IMR-90 (cell line): ENCODE data around the gene CREB5. TPM values are rescaled to one million over a fixed set of nuclear protein-coding genes. Genes with fewer than 3 reads are reported as not detected.

Source experiments
- ATAC-seq: fragments of 200-7000 bp; cut with Tn5 transposase; 2 replicates; pipeline ENCODE4 v1.9.1; 2020; ENCODE audit warnings: low read depth, mild to moderate bottlenecking, moderate library complexity
- BruUV-seq: library from RNA; stranded (reverse); fragments of 400-500 nt; replicated peaks from 2 replicates; lab custom pipeline; 2021; lab: Mats Ljungman, UMichigan
- CTCF ChIA-PET: fragments of 300-600 bp; formaldehyde crosslinking; extraction: SDS; loops from one replicate; lab custom pipeline; 2021; ENCODE audit warnings: antibody characterized with exemption; lab: Yijun Ruan, JAX
- POLR2A ChIA-PET: fragments of 300-600 bp; sonication (Branson Sonifier 250); formaldehyde crosslinking; loops from one replicate; lab custom pipeline; 2022; ENCODE audit warnings: antibody characterized with exemption; ENCODE audit not compliant: unreplicated experiment; lab: Charles Lee
- DNase-seq: peaks from one replicate; pipeline ENCODE4 v3.0.0; 2013
- H2AFZ ChIP-seq: replicated peaks from 2 replicates; pipeline ENCODE3; 2013; ENCODE audit warnings: low read length, mild to moderate bottlenecking; ENCODE audit not compliant: poor library complexity
- H2AK5ac ChIP-seq: 2 replicates; pipeline ENCODE4 v1.6.1; 2013; ENCODE audit warnings: low read depth, low read length, inconsistent platforms
- H2AK9ac ChIP-seq: replicated peaks from 2 replicates; pipeline ENCODE3; 2013; ENCODE audit warnings: mild to moderate bottlenecking, low read depth, low read length, moderate library complexity; ENCODE audit not compliant: poor library complexity
- H2BK120ac ChIP-seq: 2 replicates; pipeline ENCODE4 v1.6.1; 2013; ENCODE audit warnings: low read depth, low read length, inconsistent platforms
- H2BK15ac ChIP-seq: 3 replicates; pipeline ENCODE4 v1.6.1; 2013; ENCODE audit warnings: low read depth, low read length, inconsistent platforms
- H2BK20ac ChIP-seq: 2 replicates; pipeline ENCODE4 v1.6.1; 2013; ENCODE audit warnings: low read depth, mild to moderate bottlenecking, inconsistent platforms, low read length, moderate library complexity
- H2BK5ac ChIP-seq: 2 replicates; pipeline ENCODE4 v1.6.1; 2013; ENCODE audit warnings: mild to moderate bottlenecking, low read depth, low read length, inconsistent platforms; ENCODE audit not compliant: poor library complexity, severe bottlenecking
- H3K14ac ChIP-seq: replicated peaks from 2 replicates; pipeline ENCODE4 v1.6.1; 2013; ENCODE audit warnings: low read depth, low read length, inconsistent platforms
- H3K18ac ChIP-seq: 2 replicates; pipeline ENCODE4 v1.6.1; 2013; ENCODE audit warnings: low read depth, low read length, control low read depth
- H3K23ac ChIP-seq: 2 replicates; pipeline ENCODE4 v1.6.1; 2013; ENCODE audit warnings: low read depth, low read length, inconsistent platforms
- H3K27ac ChIP-seq: 2 replicates; pipeline ENCODE4 v1.5.1; 2013; ENCODE audit warnings: mild to moderate bottlenecking, control low read depth, low read length; ENCODE audit not compliant: insufficient read depth
- H3K27me3 ChIP-seq: 2 replicates; pipeline ENCODE4 v1.6.1; 2013; ENCODE audit warnings: low read length; ENCODE audit not compliant: control insufficient read depth, insufficient read depth
- H3K36me3 ChIP-seq: 2 replicates; pipeline ENCODE4 v1.6.1; 2013; ENCODE audit warnings: low read length, mixed read lengths; ENCODE audit not compliant: control insufficient read depth, insufficient read depth
- H3K4ac ChIP-seq: 2 replicates; pipeline ENCODE4 v1.6.1; 2013; ENCODE audit warnings: low read depth, low read length, inconsistent platforms
- H3K4me1 ChIP-seq: 2 replicates; pipeline ENCODE4 v1.6.1; 2013; ENCODE audit warnings: low read length, mixed read lengths; ENCODE audit not compliant: control insufficient read depth, insufficient read depth
- H3K4me2 ChIP-seq: 2 replicates; pipeline ENCODE4 v1.6.1; 2013; ENCODE audit warnings: low read depth, mild to moderate bottlenecking, control low read depth, low read length, moderate library complexity
- H3K4me3 ChIP-seq: 2 replicates; pipeline ENCODE4 v1.5.1; 2013; ENCODE audit warnings: low read depth, mild to moderate bottlenecking, control low read depth, low read length, moderate library complexity; ENCODE audit not compliant: insufficient read depth
- H3K56ac ChIP-seq: 2 replicates; pipeline ENCODE4 v1.6.1; 2013; ENCODE audit warnings: low read length, inconsistent platforms; ENCODE audit not compliant: insufficient read depth; ENCODE audit errors: extremely low read depth
- H3K79me1 ChIP-seq, 2 experiments: 2 replicates each; pipeline ENCODE4 v1.6.1; 2013; ENCODE audit warnings: low read length in 2 of 2, inconsistent platforms in 1 of 2, low read depth in 1 of 2
- H3K9ac ChIP-seq: 2 replicates; pipeline ENCODE4 v1.6.1; 2013; ENCODE audit warnings: low read depth, low read length, control low read depth
- H3K9me1 ChIP-seq: 2 replicates; pipeline ENCODE4 v1.6.1; 2013; ENCODE audit warnings: low read length, inconsistent platforms; ENCODE audit not compliant: insufficient read depth
- H3K9me3 ChIP-seq: 2 replicates; pipeline ENCODE4 v1.6.1; 2013; ENCODE audit warnings: low read length; ENCODE audit not compliant: control insufficient read depth, insufficient read depth
- H4K20me1 ChIP-seq: 2 replicates; pipeline ENCODE4 v1.6.1; 2013; ENCODE audit warnings: low read length, inconsistent platforms; ENCODE audit not compliant: insufficient read depth
- H4K5ac ChIP-seq: 2 replicates; pipeline ENCODE4 v1.6.1; 2013; ENCODE audit warnings: mild to moderate bottlenecking, low read depth, low read length, control low read depth
- H4K8ac ChIP-seq, 2 experiments: 2 replicates each; pipeline ENCODE4 v1.6.1; 2013; ENCODE audit warnings: low read depth in 2 of 2, low read length in 2 of 2, control low read depth in 1 of 2, inconsistent platforms in 1 of 2
- H4K91ac ChIP-seq: 2 replicates; pipeline ENCODE4 v1.6.1; 2013; ENCODE audit warnings: low read depth, low read length, inconsistent platforms; ENCODE audit not compliant: insufficient read depth
- NFE2L2 ChIP-seq: fragments of 150-350 bp; IDR thresholded peaks from 2 replicates; pipeline ENCODE4 v1.6.1; 2016; ENCODE audit warnings: low read depth, mild to moderate bottlenecking, low read length
- RFX5 ChIP-seq: IDR thresholded peaks from 2 replicates; pipeline ENCODE4 v1.8.0; 2012; ENCODE audit warnings: low read depth, mild to moderate bottlenecking, low read length, moderate library complexity
- WGBS, 2 experiments: methylation state at CpG; one replicate each; pipeline versions ENCODE4 v1.1.5 to v1.1.7; 2013; ENCODE audit warnings: missing lambda C conversion rate in 2 of 2; ENCODE audit not compliant: insufficient read length in 1 of 2; ENCODE audit errors: extremely low coverage in 2 of 2; 5-methylcytosine and 5-hydroxymethylcytosine counted together
- dilution Hi-C: fragments of 300-500 bp; cut with HindIII; formaldehyde crosslinking; loops from one replicate; pipeline ENCODE4 v1.14.3; 2018; ENCODE audit warnings: low sequenced_read_pairs; ENCODE audit not compliant: unreplicated experiment
- in situ Hi-C: fragments of 300-500 bp; cut with MboI; formaldehyde crosslinking; loops from 3 replicates; pipeline ENCODE4 v1.14.3; 2019; ENCODE audit warnings: low sequenced_read_pairs, inconsistent platforms, mixed read lengths
- intact Hi-C: fragments of 100-400 bp; cut with micrococcal nuclease; formaldehyde crosslinking; loops from 2 replicates; pipeline ENCODE4 v1.10.0; 2022
- polyA plus RNA-seq, 3 experiments: library from polyadenylated mRNA; depleted of rRNA; stranded (reverse); fragments of >200 nt; gene quantifications; 2 replicates each; pipeline ENCODE4 v1.2.3, GENCODE V29; 2012; ENCODE audit warnings: low replicate concordance in 1 of 3
- total RNA-seq: library from RNA; depleted of rRNA; stranded (reverse); fragments of >200 nt; gene quantifications from 2 replicates; pipeline ENCODE4 v1.2.3, GENCODE V29; 2012
- TF ChIP-seq, protein P1 (sequence below): fragments of 150-350 bp; IDR thresholded peaks from 2 replicates; pipeline ENCODE4 v1.6.1; 2017; ENCODE audit warnings: mild to moderate bottlenecking, antibody characterized with exemption, low read length, low read depth

The CREB5 gene
- total and polyA plus RNA-seq, 2 of the 4 experiments (the other 2 are of a cell fraction) = 7.3 to 13.1 TPM

DNA sequence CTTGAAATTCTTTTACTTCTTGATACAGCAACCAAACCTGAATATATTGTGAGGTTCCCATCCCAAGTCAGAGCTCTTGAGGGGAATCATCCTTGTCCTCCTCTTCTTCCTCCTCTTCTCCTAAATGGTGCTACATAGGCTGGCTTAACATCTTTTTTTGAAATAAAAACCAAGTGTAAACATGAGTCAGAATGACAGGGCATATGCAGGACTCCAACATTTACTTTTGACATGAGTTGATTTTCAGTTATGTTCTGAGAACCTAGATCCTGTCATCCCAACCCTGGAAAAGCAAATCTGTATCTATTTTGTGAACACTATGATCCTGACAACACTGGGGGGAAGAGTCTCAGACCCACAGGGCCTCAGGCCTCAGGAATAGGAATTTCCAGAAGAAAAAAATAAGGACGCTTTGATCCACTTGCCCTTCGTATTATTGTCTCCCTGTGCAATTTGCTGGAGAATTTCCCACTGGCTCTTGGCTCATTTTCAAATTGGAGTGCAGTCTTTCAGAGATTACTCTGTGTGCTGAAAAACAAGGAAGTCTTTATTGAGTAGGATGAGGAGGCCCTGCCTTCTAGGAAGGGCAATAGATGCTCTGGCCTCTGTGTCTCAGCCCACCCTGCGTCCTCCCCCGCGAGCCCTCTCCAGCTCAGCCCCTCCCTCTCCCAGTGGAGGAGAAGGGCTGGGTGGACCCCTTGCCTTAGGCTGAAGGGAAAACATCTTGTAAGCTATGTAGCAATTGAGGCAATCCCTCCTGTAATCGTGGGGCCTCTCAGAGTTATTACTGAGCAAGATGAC is 121.6 kb downstream of the CREB5 start:
- Histone ChIP-seq H3K14ac (no peak overlapping the region), H3K18ac (no peak overlapping the region), H2AK5ac (no peak overlapping the region), H2BK120ac (no peak overlapping the region), H4K8ac (peak overlapping the region in 1 of 2 experiments; percentile 45; a peak in 1 of 4 replicates), H4K5ac (no peak overlapping the region), H3K4me2 (peak overlapping the region; percentile 59), H2AK9ac (no peak overlapping the region), H4K20me1 (no peaks in the 10 kb centered on the region), H3K79me1 (no peaks in the 10 kb centered on the region), H4K91ac (no peak overlapping the region; the same call in 1 of the 2 replicates), H3K23ac (no peak overlapping the region), H2AFZ (no peak overlapping the region), H3K27me3 (no peaks in the 10 kb centered on the region), H3K36me3 (no peaks in the 10 kb centered on the region), H3K4me3 (no peak overlapping the region), H3K4ac (no peak overlapping the region), H3K9ac (peak overlapping the region; percentile 22; the same call in 1 of the 2 replicates), H3K9me3 (peaks cover 3% of the 10 kb centered on the region), H2BK5ac (no peak overlapping the region), H3K27ac (0 out of 2 replicates have a peak overlapping the region, but pooled peaks have one; percentile 21), H3K4me1 (peaks cover 9% of the 10 kb centered on the region), H3K56ac (no peak overlapping the region), H3K9me1 (peaks cover 3% of the 10 kb centered on the region; the same call in 1 of the 2 replicates), H2BK15ac (no peak overlapping the region), H2BK20ac (no peak overlapping the region; the same call in 1 of the 2 replicates)
- POLR2A ChIA-PET = no interaction called here
- ATAC-seq = peak; percentile 56
- BruUV-seq = no TSS peak
- CTCF ChIA-PET = no interaction called here
- dilution Hi-C loops = no loop called here
- intact Hi-C loops = loop anchor here (5.0 kb wide), 3 partner anchors 52 to 237 kb away; partner anchors contain the start of gene CREB5
- WGBS, 2 experiments = 20% methylated on average over 1 of the region's 6 CpGs; no CpG with 5 or more reads in 1 of the 2 experiments
- peak; percentile 78 for DNase-seq
- TF ChIP-seq RFX5 = no peak
- TF ChIP-seq, protein P1, sequence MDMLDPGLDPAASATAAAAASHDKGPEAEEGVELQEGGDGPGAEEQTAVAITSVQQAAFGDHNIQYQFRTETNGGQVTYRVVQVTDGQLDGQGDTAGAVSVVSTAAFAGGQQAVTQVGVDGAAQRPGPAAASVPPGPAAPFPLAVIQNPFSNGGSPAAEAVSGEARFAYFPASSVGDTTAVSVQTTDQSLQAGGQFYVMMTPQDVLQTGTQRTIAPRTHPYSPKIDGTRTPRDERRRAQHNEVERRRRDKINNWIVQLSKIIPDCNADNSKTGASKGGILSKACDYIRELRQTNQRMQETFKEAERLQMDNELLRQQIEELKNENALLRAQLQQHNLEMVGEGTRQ = no peak
- peak; percentile 79 for TF ChIP-seq NFE2L2
- in situ Hi-C loops = no loop called here
